Upper lobe of left lung (tissue), 6 donors: Measurements from ENCODE around the gene TPM4. TPM values are rescaled to one million over a fixed set of nuclear protein-coding genes. Genes with fewer than 3 reads are reported as not detected.

Experiments
- ATAC-seq, 2 donors: fragments of 200-7000 bp; cut with Tn5 transposase; one replicate each; pipeline ENCODE4 v1.9.1; 2022; ENCODE audit warnings: mild to moderate bottlenecking in 2 of 2, moderate library complexity in 2 of 2; ENCODE audit not compliant: low FRiP score in 2 of 2
- DNase-seq, 2 donors: peaks; one replicate each; pipeline ENCODE4 v3.0.0-alpha.2; 2019 to 2020
- H3K27ac ChIP-seq, 4 donors: fragments of 200-600 bp; sonication (generic); one replicate each; pipeline ENCODE4 v1.5.1; 2016 to 2019
- H3K27me3 ChIP-seq, 4 donors: fragments of 200-600 bp; sonication (generic); one replicate each; pipeline ENCODE4 v1.5.1; 2017 to 2019
- H3K36me3 ChIP-seq, 4 donors: fragments of 200-600 bp; sonication (generic); one replicate each; pipeline ENCODE4 v1.5.1; 2016 to 2019
- H3K4me1 ChIP-seq, 4 donors: fragments of 200-600 bp; sonication (generic); one replicate each; pipeline ENCODE4 v1.5.1; 2018 to 2019
- H3K4me3 ChIP-seq, 4 donors: fragments of 200-600 bp; sonication (generic); one replicate each; pipeline ENCODE4 v1.5.1; 2017 to 2019; ENCODE audit warnings: mild to moderate bottlenecking in 2 of 4, moderate library complexity in 1 of 4
- H3K9me3 ChIP-seq, 4 donors: fragments of 200-600 bp; sonication (generic); one replicate each; pipeline ENCODE4 v1.5.1; 2018 to 2019
- CTCF ChIP-seq, 6 experiments: fragments of 450-650 bp in 4 of 6; fragments of 200-600 bp in 2 of 6; sonication (generic) in 2 of 6; IDR thresholded peaks; one replicate each; pipeline ENCODE4 v1.5.1; 2016 to 2019; ENCODE audit warnings: antibody characterized with exemption in 6 of 6
- EP300 ChIP-seq, 4 donors: sonication (generic); formaldehyde crosslinking; IDR thresholded peaks; one replicate each; pipeline ENCODE4 v1.5.1; 2017; ENCODE audit warnings: antibody characterized with exemption in 4 of 4, control low read depth in 2 of 4
- POLR2A ChIP-seq, 4 donors: fragments of 450-650 bp; IDR thresholded peaks; one replicate each; pipeline ENCODE4 v1.5.1; 2016 to 2017; ENCODE audit warnings: antibody characterized with exemption in 4 of 4, mild to moderate bottlenecking in 2 of 4
- POLR2AphosphoS5 ChIP-seq, 2 donors: sonication (generic); formaldehyde crosslinking; IDR thresholded peaks; one replicate each; pipeline ENCODE4 v1.5.1; 2017; ENCODE audit warnings: antibody characterized with exemption in 2 of 2
- WGBS, 2 donors: methylation state at CpG; one replicate each; pipeline ENCODE4 v1.1.5; 2017 to 2018; 5-methylcytosine and 5-hydroxymethylcytosine counted together
- total RNA-seq, 6 donors: library from RNA; depleted of rRNA in 4 of 6; stranded (reverse); fragments of >200 nt in 4 of 6; gene quantifications; one replicate each; pipeline versions ENCODE4 v1.1.0 to v1.2.1, GENCODE V29; 2016 to 2021
- donor health status: DM: no; HTN: no; CAD: no; lungs with moderate emphysema.
- donor health status: DM: no; HTN: yes; CAD: no; lungs with severe emphysema.

TPM4 gene
- total RNA-seq, 6 donors from 2014 or later, result 258 to 569 (median 392) TPM

DNA sequence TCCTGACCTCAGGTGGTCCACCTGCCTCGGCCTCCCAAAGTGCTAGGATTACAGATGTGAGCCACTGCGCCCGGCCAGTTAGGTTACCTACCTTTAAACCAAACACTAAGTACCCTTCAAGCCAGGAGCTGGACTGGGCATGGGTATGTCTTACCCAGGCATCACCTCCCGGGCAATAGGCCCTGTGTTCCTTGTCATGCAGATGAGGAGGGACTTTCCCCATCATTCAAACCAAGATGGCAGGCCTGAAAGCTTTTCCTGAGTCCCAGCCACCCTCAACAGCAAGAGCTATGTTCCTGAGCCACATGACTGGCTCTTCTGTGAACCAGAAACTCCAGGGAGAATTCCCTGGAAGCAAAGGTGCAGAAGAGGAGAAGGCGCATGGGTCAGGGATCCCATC is 44.8 kb downstream of the TPM4 start:
- H3K36me3 ChIP-seq, result peaks cover 26 to 84% (median 80%) of the 10 kb centered on the region in 4 donors
- TF ChIP-seq POLR2A (IDR thresholded peaks at IDR 0.05) (no peak), CTCF (IDR thresholded peaks at IDR 0.05) (no peak), EP300 (IDR thresholded peaks at IDR 0.05) (no peak), POLR2AphosphoS5 (IDR thresholded peaks at IDR 0.05) (no peak)
- no peaks in the 10 kb centered on the region for H3K27me3 ChIP-seq
- no peak for ATAC-seq
- H3K4me3 ChIP-seq, result no peak overlapping the region
- 84 to 98% methylated on average over 5 of the region's 5 CpGs for WGBS, 2 donors
- no peak for DNase-seq
- H3K4me1 ChIP-seq, result peaks cover 13 to 28% (median 19%) of the 10 kb centered on the region in 4 donors
- no peak overlapping the region for H3K27ac ChIP-seq
- H3K9me3 ChIP-seq, result no peaks in the 10 kb centered on the region

DNA sequence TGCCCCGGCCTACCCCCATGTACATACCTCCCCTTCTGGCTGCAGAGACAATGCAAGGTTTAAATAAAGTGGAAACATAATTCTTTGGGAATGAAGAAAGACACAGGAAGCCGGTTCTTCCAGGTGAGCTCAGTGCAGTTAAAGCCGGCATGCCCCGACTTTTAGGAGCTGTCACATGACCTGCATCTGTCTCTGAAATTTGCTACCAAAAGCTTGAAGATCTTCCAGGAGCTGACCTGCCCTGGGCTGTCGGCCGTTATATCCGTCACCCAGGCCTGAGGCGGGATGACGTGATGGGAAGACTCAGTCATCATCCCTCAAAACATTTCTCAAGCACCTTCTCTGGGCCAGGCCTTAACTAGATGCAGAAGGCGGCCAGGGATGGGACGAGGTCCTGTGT is 45.7 kb downstream of the TPM4 start:
- 97 to 98% methylated on average over 6 to 11 of the region's 11 CpGs for WGBS, 2 donors
- no peak for ATAC-seq
- H3K36me3 ChIP-seq, result peaks cover 29 to 92% (median 87%) of the 10 kb centered on the region in 4 donors
- no peak for TF ChIP-seq POLR2A (IDR thresholded peaks at IDR 0.05)
- no peak for DNase-seq
- H3K4me3 ChIP-seq, result no peak overlapping the region
- no peak overlapping the region for H3K27ac ChIP-seq
- no peaks in the 10 kb centered on the region for H3K27me3 ChIP-seq
- peaks cover 9 to 20% (median 14%) of the 10 kb centered on the region in 4 donors for H3K4me1 ChIP-seq
- H3K9me3 ChIP-seq, result no peaks in the 10 kb centered on the region

DNA sequence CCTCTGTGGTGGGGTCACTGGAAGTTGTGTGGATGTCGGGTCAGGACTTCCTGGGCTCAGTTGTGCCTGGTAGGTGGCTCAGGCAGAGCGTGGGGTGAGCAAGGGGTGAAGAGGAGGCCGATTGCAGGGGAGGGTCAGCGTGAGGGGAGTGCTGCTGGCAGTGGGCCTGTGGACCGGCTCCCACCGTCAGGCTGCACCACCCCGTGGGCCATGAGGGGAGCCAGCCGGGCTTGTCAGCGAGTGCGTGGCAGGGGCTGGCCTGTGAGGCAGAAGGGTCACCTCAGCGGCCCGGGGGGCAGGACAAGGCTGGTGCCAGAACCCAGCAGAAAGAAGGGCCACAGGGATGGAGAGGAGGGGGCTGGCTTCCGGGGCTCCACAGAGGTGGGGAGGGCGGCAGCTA is 48.7 kb downstream of the TPM4 start:
- peaks cover 0 to under 1% (median 0%) of the 10 kb centered on the region in 4 donors for H3K4me1 ChIP-seq
- no peak overlapping the region for H3K4me3 ChIP-seq
- ATAC-seq (no peak), DNase-seq (peak in 1 of 2 donors; percentile 63)
- H3K27ac ChIP-seq, result no peak overlapping the region
- H3K36me3 ChIP-seq, result peaks cover 47 to 100% (median 98%) of the 10 kb centered on the region in 4 donors
- no peak for TF ChIP-seq EP300 (IDR thresholded peaks at IDR 0.05)
- no peak for TF ChIP-seq CTCF (IDR thresholded peaks at IDR 0.05)
- no peak for TF ChIP-seq POLR2A (IDR thresholded peaks at IDR 0.05)
- TF ChIP-seq POLR2AphosphoS5 (IDR thresholded peaks at IDR 0.05), result no peak
- H3K27me3 ChIP-seq, result no peaks in the 10 kb centered on the region
- no peaks in the 10 kb centered on the region for H3K9me3 ChIP-seq
- WGBS, 2 donors, result 97 to 100% methylated on average over 6 to 12 of the region's 14 CpGs

DNA sequence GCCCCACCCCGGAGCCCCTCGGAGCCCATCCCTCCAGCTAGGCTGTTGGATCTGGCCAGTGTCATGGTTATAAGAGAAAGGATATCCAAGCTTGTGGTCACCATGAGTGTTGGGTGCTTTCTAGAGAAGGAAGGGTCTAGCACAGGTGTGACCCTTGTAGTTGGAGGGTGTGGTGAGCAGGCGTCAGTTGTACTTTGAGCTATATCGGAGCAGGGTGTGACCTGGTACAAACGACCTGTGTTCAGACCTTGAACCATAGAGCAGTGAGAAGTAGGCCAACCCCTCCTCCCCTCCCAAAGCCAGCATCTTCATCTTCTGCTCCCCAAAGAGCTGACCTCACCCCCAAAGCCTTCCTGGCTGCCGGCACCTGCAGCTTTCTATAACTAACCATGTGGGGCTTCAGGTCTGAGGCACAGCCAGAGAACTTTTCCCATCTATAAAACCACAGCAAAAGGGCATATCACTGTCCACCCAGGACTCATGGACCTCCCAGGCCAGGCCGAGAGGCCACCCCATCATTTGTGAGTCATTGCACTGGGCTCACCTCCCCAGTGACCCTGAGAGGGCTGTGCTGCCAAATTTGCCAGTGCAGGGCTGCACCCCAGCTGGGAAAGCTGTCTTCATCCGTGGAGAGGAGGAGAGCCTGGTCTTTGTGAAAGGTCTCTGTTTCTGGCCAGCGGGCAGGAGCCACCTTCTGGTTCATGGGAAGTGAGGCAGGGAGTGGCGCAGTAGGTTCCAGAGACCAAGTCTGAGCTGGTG is 49.6 kb downstream of the TPM4 start:
- H3K36me3 ChIP-seq, result peaks cover 55 to 100% (median 98%) of the 10 kb centered on the region in 4 donors
- H3K9me3 ChIP-seq, result no peaks in the 10 kb centered on the region
- ATAC-seq (no peak), DNase-seq (no peak)
- 82 to 90% methylated on average over 6 to 10 of the region's 10 CpGs for WGBS, 2 donors
- no peak overlapping the region for H3K27ac ChIP-seq
- no peaks in the 10 kb centered on the region for H3K27me3 ChIP-seq
- no peaks in the 10 kb centered on the region for H3K4me1 ChIP-seq
- no peak for TF ChIP-seq POLR2AphosphoS5 (IDR thresholded peaks at IDR 0.05)
- no peak for TF ChIP-seq POLR2A (IDR thresholded peaks at IDR 0.05)
- TF ChIP-seq CTCF (IDR thresholded peaks at IDR 0.05), result no peak
- no peak for TF ChIP-seq EP300 (IDR thresholded peaks at IDR 0.05)
- no peak overlapping the region for H3K4me3 ChIP-seq

GRCh38 chr19:16127080-16127479 is 50.8 kb downstream of the TPM4 start:
- H3K36me3 ChIP-seq, result peaks cover 52 to 100% (median 92%) of the 10 kb centered on the region in 4 donors
- H3K4me1 ChIP-seq, result no peaks in the 10 kb centered on the region
- H3K9me3 ChIP-seq, result no peaks in the 10 kb centered on the region
- TF ChIP-seq POLR2AphosphoS5 (IDR thresholded peaks at IDR 0.05) (no peak), POLR2A (IDR thresholded peaks at IDR 0.05) (no peak), EP300 (IDR thresholded peaks at IDR 0.05) (no peak), CTCF (IDR thresholded peaks at IDR 0.05) (no peak)
- WGBS, 2 donors, result 88 to 93% methylated on average over 10 to 11 of the region's 11 CpGs
- DNase-seq, result no peak
- ATAC-seq, result no peak
- no peak overlapping the region for H3K4me3 ChIP-seq
- H3K27me3 ChIP-seq, result no peaks in the 10 kb centered on the region
- no peak overlapping the region for H3K27ac ChIP-seq
